Epithelial cell of esophagus (primary cell): ENCODE results near the gene GET4.

ENCODE experiments used
- DNase-seq: peaks from one replicate; pipeline ENCODE4 v3.0.0; 2010; ENCODE audit warnings: low read depth
- H3K4me3 ChIP-seq: 2 replicates; pipeline ENCODE4 v1.5.1; 2011; ENCODE audit warnings: mild to moderate bottlenecking, low read length, control low read depth
- TF ChIP-seq, protein P1 (sequence below): IDR thresholded peaks from 2 replicates; pipeline ENCODE4 v1.5.1; 2011; ENCODE audit warnings: low read depth, mild to moderate bottlenecking, low read length, control low read depth, inconsistent platforms; ENCODE audit not compliant: insufficient read depth; ENCODE audit errors: missing control alignments

The GET4 gene

DNA sequence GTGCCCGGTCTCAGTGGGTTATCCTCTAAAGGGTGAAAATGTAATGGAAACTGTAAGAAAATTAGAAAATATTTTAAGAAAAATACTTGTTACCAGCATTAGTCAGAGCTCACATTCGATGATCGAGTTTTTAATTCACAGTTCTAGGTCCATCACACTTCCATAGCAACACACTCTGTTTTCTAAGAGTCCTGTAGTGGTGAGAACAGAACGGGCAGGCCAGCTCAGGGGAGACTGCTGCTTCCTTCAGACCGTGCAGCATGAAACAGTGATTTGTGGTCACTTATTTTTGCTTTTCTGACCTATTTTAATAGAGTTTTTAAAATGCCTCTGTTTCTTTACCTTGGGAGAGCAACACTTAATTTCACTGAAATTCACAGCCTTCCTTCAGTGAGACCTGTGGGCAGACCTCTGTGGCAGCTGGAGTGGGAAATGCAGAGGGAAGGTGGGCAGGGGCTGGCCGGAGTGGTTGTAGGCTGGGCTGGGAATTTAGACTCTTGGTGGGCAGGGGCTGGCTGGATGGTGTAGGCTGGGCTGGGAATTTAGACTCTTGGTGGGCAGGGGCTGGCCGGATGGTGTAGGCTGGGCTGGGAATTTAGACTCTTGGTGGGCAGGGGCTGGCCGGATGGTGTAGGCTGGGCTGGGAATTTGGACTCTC lies 42.6 kb upstream of the GET4 start:
- TF ChIP-seq, protein P1, sequence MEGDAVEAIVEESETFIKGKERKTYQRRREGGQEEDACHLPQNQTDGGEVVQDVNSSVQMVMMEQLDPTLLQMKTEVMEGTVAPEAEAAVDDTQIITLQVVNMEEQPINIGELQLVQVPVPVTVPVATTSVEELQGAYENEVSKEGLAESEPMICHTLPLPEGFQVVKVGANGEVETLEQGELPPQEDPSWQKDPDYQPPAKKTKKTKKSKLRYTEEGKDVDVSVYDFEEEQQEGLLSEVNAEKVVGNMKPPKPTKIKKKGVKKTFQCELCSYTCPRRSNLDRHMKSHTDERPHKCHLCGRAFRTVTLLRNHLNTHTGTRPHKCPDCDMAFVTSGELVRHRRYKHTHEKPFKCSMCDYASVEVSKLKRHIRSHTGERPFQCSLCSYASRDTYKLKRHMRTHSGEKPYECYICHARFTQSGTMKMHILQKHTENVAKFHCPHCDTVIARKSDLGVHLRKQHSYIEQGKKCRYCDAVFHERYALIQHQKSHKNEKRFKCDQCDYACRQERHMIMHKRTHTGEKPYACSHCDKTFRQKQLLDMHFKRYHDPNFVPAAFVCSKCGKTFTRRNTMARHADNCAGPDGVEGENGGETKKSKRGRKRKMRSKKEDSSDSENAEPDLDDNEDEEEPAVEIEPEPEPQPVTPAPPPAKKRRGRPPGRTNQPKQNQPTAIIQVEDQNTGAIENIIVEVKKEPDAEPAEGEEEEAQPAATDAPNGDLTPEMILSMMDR, result no peak
- H3K4me3 ChIP-seq, result no peak overlapping the region
- no peak for DNase-seq

DNA sequence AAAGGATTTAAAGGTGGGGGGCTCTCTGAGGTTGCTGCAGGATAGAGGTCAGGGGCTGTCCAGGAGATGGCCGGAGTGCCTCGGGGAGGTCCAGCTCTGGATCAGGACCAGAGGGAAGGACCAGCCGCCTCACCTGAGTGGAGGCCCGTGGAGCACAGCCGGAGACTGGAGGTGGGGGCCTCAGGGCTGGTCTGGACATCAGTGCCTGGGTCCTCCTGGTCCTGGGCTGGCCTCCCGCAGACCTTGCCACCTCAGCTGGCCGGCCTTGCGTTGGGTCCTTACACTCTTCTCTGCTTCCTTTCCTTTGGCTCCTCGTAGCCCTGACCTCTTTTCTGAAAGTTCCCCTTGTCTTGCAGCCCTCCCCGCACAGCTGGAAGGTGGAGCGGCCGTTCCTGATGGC lies 42.1 kb upstream of the GET4 start:
- DNase-seq, result no peak
- TF ChIP-seq, protein P1, result no peak
- H3K4me3 ChIP-seq, result no peak overlapping the region

DNA sequence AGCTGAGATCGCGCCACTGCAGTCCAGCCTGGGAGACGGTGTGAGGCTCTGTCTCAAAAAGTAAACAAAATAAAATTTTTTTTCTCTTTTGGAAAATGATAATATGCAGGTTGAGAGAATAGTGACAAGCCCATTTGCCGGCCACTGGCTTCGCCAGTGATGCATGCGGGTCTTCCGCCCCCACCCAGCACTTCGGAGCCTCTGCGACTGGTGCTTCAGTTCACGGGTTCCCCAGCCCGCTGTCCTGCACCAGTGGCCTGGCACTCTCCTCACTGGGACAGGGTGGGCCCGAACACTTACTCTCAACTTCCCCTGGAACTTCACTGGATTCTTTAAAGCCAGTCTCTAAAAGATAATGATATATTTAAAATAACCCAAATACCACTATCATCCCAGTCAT lies 41.3 kb upstream of the GET4 start:
- H3K4me3 ChIP-seq, result no peak overlapping the region
- DNase-seq, result no peak
- TF ChIP-seq, protein P1, result no peak

DNA sequence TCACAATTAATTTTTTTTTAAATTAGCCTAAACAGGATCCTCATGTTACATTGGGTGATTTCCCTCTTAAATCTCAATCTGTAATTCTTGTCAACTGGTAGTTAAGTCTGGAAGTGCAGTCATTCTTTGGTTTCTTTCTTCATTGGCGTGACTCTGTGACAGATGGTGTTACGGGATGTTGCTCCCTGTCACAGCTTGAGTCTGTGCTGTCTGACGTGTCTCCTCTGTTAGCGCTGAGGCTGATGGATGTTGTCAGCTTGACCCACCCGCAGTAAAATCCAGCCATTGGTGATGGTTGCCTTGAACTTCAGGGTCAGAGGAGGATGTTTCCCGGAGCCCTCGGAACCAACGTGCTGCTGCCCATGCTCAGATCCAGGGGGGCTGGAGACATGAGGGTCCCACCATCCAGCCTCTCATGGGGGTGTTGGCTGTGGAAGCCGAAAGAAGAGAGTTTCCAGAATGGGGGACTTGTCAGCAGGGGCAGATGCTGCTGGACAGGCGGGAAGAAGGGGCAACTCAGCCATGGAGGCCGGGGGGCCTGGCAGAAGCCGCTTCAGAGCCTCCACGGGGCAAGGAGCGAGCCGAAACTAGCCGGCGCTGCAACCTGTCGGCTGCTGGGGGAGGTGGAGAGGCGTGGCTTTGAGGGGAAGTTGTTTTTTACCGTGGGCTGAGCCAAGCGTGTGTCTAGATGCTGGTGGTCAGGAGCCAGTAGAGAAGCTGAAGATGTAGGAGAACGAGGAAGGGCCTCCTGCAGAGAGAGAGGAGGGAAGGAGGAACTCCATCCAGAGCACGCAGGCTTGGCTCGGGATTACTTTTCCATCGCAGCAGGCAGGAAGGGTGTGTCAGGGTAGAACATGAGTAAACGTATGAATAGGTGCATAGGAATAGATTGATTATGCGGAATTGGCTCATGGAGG lies 40.6 kb upstream of the GET4 start:
- H3K4me3 ChIP-seq, result no peak overlapping the region
- DNase-seq, result peak; percentile 91
- TF ChIP-seq, protein P1, result no peak

DNA sequence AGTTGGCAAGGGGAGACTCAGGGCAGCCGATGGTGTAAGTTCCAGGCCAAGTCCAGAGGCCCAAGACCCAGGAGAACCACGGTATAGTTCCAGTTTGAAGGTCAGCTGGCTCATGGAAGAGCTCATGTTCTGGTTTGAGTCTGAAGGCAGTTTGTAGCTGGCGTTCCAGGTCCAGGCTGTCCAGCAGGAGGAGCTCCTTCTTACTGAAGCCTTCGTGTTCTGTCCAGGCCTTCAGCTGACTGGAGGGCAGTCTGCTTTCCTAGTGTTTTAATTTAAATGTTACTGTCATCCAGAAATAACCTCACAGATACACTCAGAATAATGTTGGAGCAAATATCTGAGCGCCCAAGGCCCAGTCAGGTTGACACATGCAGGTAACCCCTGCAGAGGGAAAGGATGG lies 39.9 kb upstream of the GET4 start:
- TF ChIP-seq, protein P1, result peak; percentile 54
- H3K4me3 ChIP-seq, result no peak overlapping the region
- DNase-seq, result no peak

DNA sequence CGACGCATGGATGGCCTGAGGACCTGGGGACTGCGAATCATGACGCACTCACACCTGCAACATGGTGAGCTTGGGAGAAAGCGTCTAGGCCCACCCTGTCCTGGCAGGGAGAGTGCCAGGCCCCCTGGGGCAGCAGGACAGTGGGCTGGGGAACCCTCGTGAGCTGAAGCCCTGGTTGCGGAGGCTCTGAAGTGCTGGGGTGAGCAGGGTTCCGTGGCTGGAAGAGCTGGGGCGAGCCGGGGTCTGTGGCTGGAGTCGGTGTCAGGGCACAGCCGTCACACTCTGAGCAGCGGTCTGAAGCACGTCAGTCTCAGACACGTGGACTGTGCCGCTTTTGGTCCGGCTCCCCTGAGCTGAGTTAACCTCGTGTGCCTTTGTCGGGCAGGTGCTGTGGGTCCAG lies 39.4 kb upstream of the GET4 start:
- TF ChIP-seq, protein P1, result no peak
- no peak for DNase-seq
- no peak overlapping the region for H3K4me3 ChIP-seq

DNA sequence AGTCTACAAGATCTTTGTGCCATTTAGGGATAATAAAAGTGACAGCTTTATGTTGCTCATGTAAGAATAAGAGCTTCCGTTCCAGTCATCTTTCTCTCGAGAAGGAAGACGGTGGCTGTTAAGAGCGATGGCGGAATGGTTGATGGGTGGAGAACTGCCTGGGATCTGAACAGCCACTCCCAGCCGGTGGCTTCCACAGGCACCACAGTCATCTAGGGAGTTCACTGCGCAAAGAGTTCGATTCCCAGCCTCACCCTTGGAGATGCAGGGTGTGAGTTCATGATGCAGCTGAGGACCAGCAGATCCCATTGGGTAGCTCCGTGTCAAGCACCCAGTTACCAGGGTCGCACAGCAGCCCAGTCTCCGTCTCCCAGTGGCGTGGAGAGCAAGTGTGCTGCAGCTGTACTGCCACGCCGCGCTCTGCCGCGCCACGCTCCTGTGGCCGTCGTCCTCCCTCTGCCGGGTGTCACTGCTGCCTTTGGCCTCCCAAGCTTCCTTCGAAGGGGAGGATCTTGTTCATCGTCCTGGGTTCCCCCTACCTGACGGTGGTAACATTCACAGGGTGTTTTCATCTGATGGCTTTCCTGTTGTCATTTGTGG lies 36.3 kb upstream of the GET4 start:
- no peak overlapping the region for H3K4me3 ChIP-seq
- TF ChIP-seq, protein P1, result no peak
- no peak for DNase-seq
